Prostate gland (tissue), 2 donors: ENCODE data around the gene AGPAT4.

Experiments used
- CTCF ChIP-seq, 4 experiments: fragments of 200-600 bp in 2 of 4; fragments of 450-650 bp in 2 of 4; sonication (generic) in 2 of 4; IDR thresholded peaks; 1 replicate in 3 of 4; 2 replicates in 1 of 4; pipeline ENCODE4 v1.5.1; 2016 to 2019; ENCODE audit warnings: antibody characterized with exemption in 4 of 4, mild to moderate bottlenecking in 2 of 4, moderate library complexity in 2 of 4
- POLR2A ChIP-seq: fragments of 450-650 bp; IDR thresholded peaks from one replicate; pipeline ENCODE4 v1.6.1; 2016; ENCODE audit warnings: antibody characterized with exemption, mild to moderate bottlenecking
- POLR2AphosphoS5 ChIP-seq: sonication (generic); formaldehyde crosslinking; IDR thresholded peaks from one replicate; pipeline ENCODE4 v1.6.1; 2017; ENCODE audit warnings: antibody characterized with exemption

DNA sequence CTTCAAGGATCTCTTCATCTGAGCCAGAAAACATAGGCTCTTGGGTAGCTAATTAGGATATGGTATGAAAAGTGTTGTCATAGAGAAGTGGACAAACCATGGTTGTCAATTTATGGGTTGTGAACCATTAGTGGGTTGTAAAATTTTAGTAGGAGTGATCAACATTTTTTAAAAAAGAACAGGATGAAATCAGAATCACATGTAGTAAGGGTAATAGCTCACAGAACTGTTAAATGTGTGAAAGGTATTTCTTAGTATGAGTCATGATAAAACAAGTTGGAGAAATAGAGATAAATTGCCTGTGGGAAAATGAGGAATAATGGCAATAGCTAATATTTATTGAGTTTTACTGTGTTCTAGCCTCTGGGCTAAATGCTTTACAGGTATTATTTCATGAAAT lies 168.9 kb downstream of the AGPAT4 start:
- TF ChIP-seq CTCF (IDR thresholded peaks at IDR 0.05) = no peak
- TF ChIP-seq POLR2A = no peak
- TF ChIP-seq POLR2AphosphoS5 = no peak
